Activated B cell treated with CpG ODN at 0.5 μM for 24 hours (primary cell): ENCODE measurements around the gene ANGPTL8. TPM values are rescaled to one million over a fixed set of nuclear protein-coding genes. Genes with fewer than 3 reads are reported as not detected.

Experiments
- ATAC-seq: fragments of 200-7000 bp; cut with Tn5 transposase; one replicate; pipeline ENCODE4 v1.10.0; 2021; ENCODE audit warnings: low read depth, mild to moderate bottlenecking, moderate library complexity
- CTCF ChIA-PET: fragments of 350-600 bp; sonication (Branson Sonifier 250); formaldehyde crosslinking; loops from one replicate; lab custom pipeline; 2021; ENCODE audit warnings: antibody characterized with exemption; lab: Charles Lee
- POLR2A ChIA-PET: fragments of 350-600 bp; sonication (Branson Sonifier 250); formaldehyde crosslinking; loops from one replicate; lab custom pipeline; 2021; ENCODE audit warnings: antibody characterized with exemption; lab: Charles Lee
- DNase-seq: peaks from one replicate; pipeline ENCODE4 v3.0.0; 2022
- H3K27ac Mint-ChIP-seq: one replicate; pipeline ENCODE4 v1.8.0; 2020; ENCODE audit warnings: mixed read lengths
- H3K27me3 Mint-ChIP-seq: one replicate; pipeline ENCODE4 v1.8.0; 2021; ENCODE audit warnings: mixed read lengths
- H3K36me3 Mint-ChIP-seq: one replicate; pipeline ENCODE4 v1.8.0; 2021; ENCODE audit warnings: low read depth, mixed read lengths
- H3K4me1 Mint-ChIP-seq: one replicate; pipeline ENCODE4 v1.8.0; 2021; ENCODE audit warnings: mixed read lengths
- H3K4me3 Mint-ChIP-seq: one replicate; pipeline ENCODE4 v1.8.0; 2020; ENCODE audit warnings: mild to moderate bottlenecking, mixed read lengths
- H3K9me3 Mint-ChIP-seq: one replicate; pipeline ENCODE4 v1.8.0; 2020; ENCODE audit warnings: mixed read lengths
- intact Hi-C: fragments of 100-400 bp; cut with micrococcal nuclease; formaldehyde crosslinking; loops from one replicate; pipeline ENCODE4 v1.15.1; 2024
- total RNA-seq: library from RNA; stranded (reverse); gene quantifications from 2 replicates; pipeline ENCODE4 v1.2.3, GENCODE V29; 2022
- TF ChIP-seq, protein P1 (sequence below): fragments of 200-600 bp; IDR thresholded peaks from one replicate; pipeline ENCODE4 v1.8.0; 2022; ENCODE audit warnings: antibody characterized with exemption, mild to moderate bottlenecking

ANGPTL8 gene
- total RNA-seq, 1 donor from 2014 or later, result not detected

DNA sequence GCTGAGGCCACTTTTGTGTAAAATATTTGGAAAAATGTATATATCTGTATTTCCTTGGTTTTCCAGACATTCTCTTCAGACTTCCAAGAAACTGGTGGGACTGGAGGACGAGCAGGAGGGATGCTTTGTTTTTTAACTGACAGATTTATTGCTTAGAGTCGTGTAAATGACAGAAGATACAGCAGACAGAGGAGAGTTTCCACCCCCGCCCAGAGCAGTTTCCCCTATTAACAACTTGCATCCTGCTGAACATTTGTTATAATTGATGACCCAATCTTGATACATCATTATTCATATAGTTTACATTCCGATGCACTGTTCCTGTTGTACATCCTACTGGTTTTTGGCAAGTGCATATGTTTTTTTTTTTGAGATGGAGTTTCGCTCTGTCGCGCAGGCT, 30.0 kb downstream of the ANGPTL8 start:
- no peak for ATAC-seq
- no peak overlapping the region for H3K4me3 Mint-ChIP-seq
- intact Hi-C loops, result no loop called here
- ChIA-PET CTCF (no interaction called here), POLR2A (no interaction called here)
- TF ChIP-seq, protein P1, sequence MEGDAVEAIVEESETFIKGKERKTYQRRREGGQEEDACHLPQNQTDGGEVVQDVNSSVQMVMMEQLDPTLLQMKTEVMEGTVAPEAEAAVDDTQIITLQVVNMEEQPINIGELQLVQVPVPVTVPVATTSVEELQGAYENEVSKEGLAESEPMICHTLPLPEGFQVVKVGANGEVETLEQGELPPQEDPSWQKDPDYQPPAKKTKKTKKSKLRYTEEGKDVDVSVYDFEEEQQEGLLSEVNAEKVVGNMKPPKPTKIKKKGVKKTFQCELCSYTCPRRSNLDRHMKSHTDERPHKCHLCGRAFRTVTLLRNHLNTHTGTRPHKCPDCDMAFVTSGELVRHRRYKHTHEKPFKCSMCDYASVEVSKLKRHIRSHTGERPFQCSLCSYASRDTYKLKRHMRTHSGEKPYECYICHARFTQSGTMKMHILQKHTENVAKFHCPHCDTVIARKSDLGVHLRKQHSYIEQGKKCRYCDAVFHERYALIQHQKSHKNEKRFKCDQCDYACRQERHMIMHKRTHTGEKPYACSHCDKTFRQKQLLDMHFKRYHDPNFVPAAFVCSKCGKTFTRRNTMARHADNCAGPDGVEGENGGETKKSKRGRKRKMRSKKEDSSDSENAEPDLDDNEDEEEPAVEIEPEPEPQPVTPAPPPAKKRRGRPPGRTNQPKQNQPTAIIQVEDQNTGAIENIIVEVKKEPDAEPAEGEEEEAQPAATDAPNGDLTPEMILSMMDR, result no peak
- H3K36me3 Mint-ChIP-seq, result no peaks in the 10 kb centered on the region
- H3K4me1 Mint-ChIP-seq, result no peaks in the 10 kb centered on the region
- peaks cover 13% of the 10 kb centered on the region for H3K27me3 Mint-ChIP-seq
- H3K9me3 Mint-ChIP-seq, result no peaks in the 10 kb centered on the region
- no peak for DNase-seq
- no peak overlapping the region for H3K27ac Mint-ChIP-seq

DNA sequence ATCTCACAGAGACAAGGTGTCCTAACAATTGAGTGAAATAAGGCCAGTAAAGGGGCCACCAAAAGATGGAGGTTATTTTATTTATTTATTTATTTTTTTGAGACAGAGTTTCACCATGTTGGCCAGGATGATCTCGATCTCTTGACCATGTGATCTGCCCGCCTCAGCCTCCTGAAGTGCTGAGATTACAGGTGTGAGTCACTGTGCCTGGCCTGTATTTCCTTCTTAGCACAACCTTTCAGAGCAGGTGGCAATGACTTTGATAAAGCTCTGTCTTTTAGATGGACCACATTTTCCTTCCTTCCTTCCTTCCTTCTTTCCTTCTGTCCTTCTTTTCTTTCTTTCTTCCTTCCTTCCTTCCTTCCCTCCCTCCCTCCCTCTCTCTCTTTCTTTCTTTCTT, 33.9 kb downstream of the ANGPTL8 start:
- no peak for DNase-seq
- CTCF ChIA-PET, result no interaction called here
- TF ChIP-seq, protein P1, result no peak

DNA sequence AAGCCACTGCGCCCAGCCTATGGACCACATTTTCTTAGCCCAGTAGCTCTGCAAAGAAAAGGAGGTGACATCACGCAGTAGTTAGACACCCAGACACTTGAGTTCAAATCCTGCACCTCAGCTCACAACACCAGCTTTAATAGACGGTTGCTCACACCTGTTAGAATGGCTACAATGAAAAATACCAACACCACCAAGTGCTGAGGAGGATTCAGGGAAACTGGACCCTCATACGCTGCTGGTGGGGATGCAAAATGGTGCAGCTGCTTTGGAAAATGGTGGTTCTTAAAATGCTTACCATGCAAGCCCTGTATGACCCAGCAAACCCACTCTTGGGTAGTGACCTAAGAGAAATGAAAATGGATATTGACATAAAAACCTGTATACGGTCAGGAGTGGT, 34.6 kb downstream of the ANGPTL8 start:
- DNase-seq (no peak), ATAC-seq (no peak)
- TF ChIP-seq, protein P1, result no peak
- ChIA-PET POLR2A (no interaction called here), CTCF (no interaction called here)
- intact Hi-C loops, result no loop called here
- H3K27me3 Mint-ChIP-seq, result peaks cover 17% of the 10 kb centered on the region
- H3K9me3 Mint-ChIP-seq, result no peaks in the 10 kb centered on the region
- no peaks in the 10 kb centered on the region for H3K36me3 Mint-ChIP-seq
- H3K27ac Mint-ChIP-seq, result no peak overlapping the region
- no peak overlapping the region for H3K4me3 Mint-ChIP-seq
- H3K4me1 Mint-ChIP-seq, result no peaks in the 10 kb centered on the region

More for the DNA sequence above, 33.9 kb downstream of the ANGPTL8 start:
- Mint-ChIP-seq H3K4me3 (no peak overlapping the region), H3K27ac (no peak overlapping the region), H3K36me3 (no peaks in the 10 kb centered on the region), H3K9me3 (no peaks in the 10 kb centered on the region), H3K4me1 (no peaks in the 10 kb centered on the region), H3K27me3 (peaks cover 20% of the 10 kb centered on the region)
- intact Hi-C loops, result no loop called here
- POLR2A ChIA-PET, result no interaction called here
- ATAC-seq, result no peak

DNA sequence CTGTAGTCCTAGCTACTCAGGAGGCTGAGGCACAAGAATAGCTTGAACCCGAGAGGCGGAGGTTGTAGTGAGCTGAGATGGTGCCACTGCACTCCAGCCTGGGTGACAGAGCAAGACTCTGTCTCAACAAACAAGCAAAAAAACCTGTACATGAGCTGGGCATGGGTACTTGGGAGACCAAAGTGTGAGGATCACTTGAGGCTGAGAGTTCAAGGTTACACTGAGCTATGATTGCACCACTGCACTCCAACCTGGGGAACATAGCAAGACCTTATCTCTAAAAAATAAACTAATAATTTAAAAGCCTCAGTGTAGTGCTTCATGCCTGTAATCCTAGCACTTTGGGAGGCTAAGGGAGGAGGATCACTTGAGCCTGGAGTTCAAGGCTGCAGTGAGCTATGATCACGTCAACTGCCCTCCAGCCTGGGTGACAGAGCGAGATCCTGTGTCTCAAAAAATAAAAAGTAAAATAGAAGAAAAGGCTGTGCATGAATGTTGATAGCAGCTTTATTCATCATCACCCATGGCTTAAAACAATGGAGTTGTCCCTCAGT, 35.2 kb downstream of the ANGPTL8 start:
- no peak overlapping the region for H3K27ac Mint-ChIP-seq
- no peak overlapping the region for H3K4me3 Mint-ChIP-seq
- DNase-seq (no peak), ATAC-seq (no peak)
- TF ChIP-seq, protein P1, result no peak
- H3K9me3 Mint-ChIP-seq, result peaks cover under 1% of the 10 kb centered on the region
- H3K36me3 Mint-ChIP-seq, result no peaks in the 10 kb centered on the region
- ChIA-PET POLR2A (no interaction called here), CTCF (no interaction called here)
- peaks cover 2% of the 10 kb centered on the region for H3K4me1 Mint-ChIP-seq
- intact Hi-C loops, result no loop called here
- peaks cover 18% of the 10 kb centered on the region for H3K27me3 Mint-ChIP-seq

DNA sequence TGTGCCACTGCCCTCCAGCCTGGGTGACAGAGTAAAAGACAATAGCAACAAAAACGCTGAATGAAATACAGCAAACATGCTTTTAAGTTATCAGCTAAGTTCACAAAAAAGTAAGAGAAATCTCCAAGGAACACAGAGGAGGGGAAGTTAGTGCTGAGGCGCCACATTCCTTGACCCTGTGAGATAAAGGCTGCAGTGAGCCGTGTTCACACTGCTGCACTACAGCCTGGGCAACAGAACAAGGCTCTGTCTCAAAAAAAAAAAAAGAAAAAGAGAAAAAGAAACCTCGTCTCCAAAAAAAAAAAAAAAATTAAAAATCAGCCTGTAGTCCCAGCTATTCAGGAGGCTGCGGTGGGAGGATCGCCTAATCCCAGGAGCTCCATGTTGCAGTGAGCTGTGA, 39.3 kb downstream of the ANGPTL8 start:
- ATAC-seq, result no peak

More for the DNA sequence above, 39.3 kb downstream of the ANGPTL8 start:
- peaks cover 6% of the 10 kb centered on the region for H3K4me1 Mint-ChIP-seq
- peaks cover 23% of the 10 kb centered on the region for H3K27me3 Mint-ChIP-seq
- no peak overlapping the region for H3K4me3 Mint-ChIP-seq
- H3K27ac Mint-ChIP-seq, result no peak overlapping the region
- DNase-seq, result no peak
- H3K9me3 Mint-ChIP-seq, result peaks cover 2% of the 10 kb centered on the region
- ChIA-PET POLR2A (no interaction called here), CTCF (no interaction called here)
- H3K36me3 Mint-ChIP-seq, result no peaks in the 10 kb centered on the region
- intact Hi-C loops, result no loop called here
- TF ChIP-seq, protein P1, result no peak
